Nucleus accumbens (tissue), 56 donors: ENCODE results near the gene AR.

Experiments used
- DNase-seq, 56 donors: peaks; one replicate each; lab custom pipeline; 2025; lab: John Stamatoyannopoulos, UW

The AR gene

GRCh38 chrX:67563469-67564448 is 19.9 kb downstream of the AR start:
- DNase-seq: no peak

GRCh38 chrX:67564475-67564874 is 20.7 kb downstream of the AR start:
- DNase-seq: no peak

GRCh38 chrX:67568769-67569168 is 24.9 kb downstream of the AR start:
- DNase-seq: no peak

- no peak for DNase-seq
Observed at GRCh38 chrX:67570839-67571238, 27.0 kb downstream of the AR start.

- no peak for DNase-seq
Observed at GRCh38 chrX:67574696-67575095, 30.9 kb downstream of the AR start.

GRCh38 chrX:67582436-67582835 is 38.6 kb downstream of the AR start:
- DNase-seq: no peak

- DNase-seq: no peak
Observed at GRCh38 chrX:67583171-67583570, 39.4 kb downstream of the AR start.

- DNase-seq: no peak
Observed at GRCh38 chrX:67585401-67585800, 41.6 kb downstream of the AR start.

- DNase-seq: no peak
Observed at GRCh38 chrX:67587946-67588624, 44.3 kb downstream of the AR start.

GRCh38 chrX:67596839-67597790 is 53.3 kb downstream of the AR start:
- no peak for DNase-seq

- no peak for DNase-seq
Observed at GRCh38 chrX:67599532-67599931, 55.7 kb downstream of the AR start.

GRCh38 chrX:67601771-67602170 is 58.0 kb downstream of the AR start:
- DNase-seq: no peak

GRCh38 chrX:67604979-67605703 is 61.3 kb downstream of the AR start:
- DNase-seq: no peak

- no peak for DNase-seq
Observed at GRCh38 chrX:67607466-67607865, 63.6 kb downstream of the AR start.

GRCh38 chrX:67610282-67610681 is 66.5 kb downstream of the AR start:
- no peak for DNase-seq

- no peak for DNase-seq
Observed at GRCh38 chrX:67612231-67612630, 68.4 kb downstream of the AR start.

GRCh38 chrX:67613366-67613765 is 69.5 kb downstream of the AR start:
- no peak for DNase-seq

GRCh38 chrX:67613996-67614395 is 70.2 kb downstream of the AR start:
- no peak for DNase-seq

- no peak for DNase-seq
Observed at GRCh38 chrX:67614423-67614822, 70.6 kb downstream of the AR start.

- peak in 5 of 56 donors; percentile 0 to 4 (median 0) for DNase-seq
Observed at GRCh38 chrX:67619253-67619652, 75.4 kb downstream of the AR start.
